ENCODE measurements around the gene SNX32. TPM values are rescaled to one million over a fixed set of nuclear protein-coding genes. Genes with fewer than 3 reads are reported as not detected.

The SNX32 gene
- total RNA-seq, 2 experiments from 2014 or later, result 0.33 to 0.61 TPM

- H3K4me1 ChIP-seq (ENCODE audit: insufficient read depth, low read length), result peaks cover 55% of the 10 kb centered on the region
- H3K4me3 ChIP-seq (ENCODE audit: low read length), result peak overlapping the region; percentile 93
These were observed 53.3 kb downstream of the SNX32 start for GRCh38 chr11:65886826-65887722.

DNA sequence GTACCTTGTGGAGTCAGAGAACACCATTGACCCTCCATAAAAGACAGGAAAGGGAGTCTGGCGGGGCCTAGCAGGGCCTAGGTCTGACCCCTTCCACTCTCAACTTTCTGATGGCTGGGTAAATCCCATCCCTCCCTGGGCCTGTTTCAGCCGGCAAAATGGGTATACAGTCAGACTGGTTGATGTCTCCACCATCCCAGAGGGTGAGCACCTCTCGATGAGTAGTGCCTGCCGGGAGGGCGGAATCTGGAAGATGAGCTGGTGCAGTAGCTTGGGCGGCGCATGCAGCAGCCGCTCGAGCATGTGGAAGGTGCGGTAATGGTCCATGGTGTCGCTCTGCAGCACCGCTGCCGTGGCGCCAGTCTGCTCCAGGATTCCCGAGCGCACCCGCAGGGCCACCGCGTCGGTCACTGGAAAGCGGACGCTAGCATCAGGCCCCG, 54.0 kb downstream of the SNX32 start:
- peaks cover 48% of the 10 kb centered on the region for H3K36me3 Mint-ChIP-seq (ENCODE audit: low read depth)
- ATAC-seq (ENCODE audit: poor library complexity), result no peak

More at GRCh38 chr11:65886826-65887722, 53.3 kb downstream of the SNX32 start:
- ChIA-PET CTCF (interaction anchor here (1.5 to 5.2 kb wide), 6 partner anchors 16 to 175 kb away, joined by 9 to 80 read pairs (median 16); partner anchors contain the start of genes C11orf68, CFL1, DRAP1 and KAT5), POLR2A (interaction anchor here (1.0 to 5.2 kb wide), 5 partner anchors 13 to 36 kb away, joined by 4 to 248 read pairs (median 80); partner anchors contain the start of genes C11orf68, CFL1, DRAP1 and FOSL1)
- peak overlapping the region; percentile 88 to 91 for H3K27ac ChIP-seq (ENCODE audit: low read depth in 1 of 2, low read length in 2 of 2)
- DNase-seq (peak in 1 of 14 experiments; percentile 38), ATAC-seq (ENCODE audit: poor library complexity) (no peak)
- intact Hi-C loops (cut with DNase I, micrococcal nuclease), result loop anchor here in 1 of 2 experiments (10.0 kb wide), 1 partner anchor 172 kb away; the partner anchor contains the start of gene KAT5
- TF ChIP-seq CTCF (IDR thresholded peaks at IDR 0.05), result no peak
- no peaks in the 10 kb centered on the region for H3K27me3 Mint-ChIP-seq
- peak overlapping the region; percentile 95 for H3K27ac Mint-ChIP-seq
- H3K9me3 ChIP-seq (ENCODE audit: control insufficient read depth in 1 of 2, insufficient read depth in 1 of 2, low read length in 2 of 2), result no peaks in the 10 kb centered on the region
- peaks cover 35% of the 10 kb centered on the region for H3K36me3 ChIP-seq (ENCODE audit: insufficient read depth, low read length)
- no peaks in the 10 kb centered on the region for H3K9me3 Mint-ChIP-seq
- peaks cover 53% of the 10 kb centered on the region for H3K36me3 Mint-ChIP-seq (ENCODE audit: low read depth)
- H3K4me1 Mint-ChIP-seq (ENCODE audit: low read depth), result peaks cover 51% of the 10 kb centered on the region
- H3K27me3 ChIP-seq (ENCODE audit: control insufficient read depth in 1 of 2, insufficient read depth in 2 of 2, low read length in 2 of 2), result no peaks in the 10 kb centered on the region
- H3K4me3 Mint-ChIP-seq, result peak overlapping the region; percentile 87

More for the DNA sequence above, 54.0 kb downstream of the SNX32 start:
- Histone ChIP-seq H3K9me3 (ENCODE audit: control insufficient read depth in 1 of 2, insufficient read depth in 1 of 2, low read length in 2 of 2) (no peaks in the 10 kb centered on the region), H3K36me3 (ENCODE audit: insufficient read depth, low read length) (peaks cover 29% of the 10 kb centered on the region), H3K27me3 (ENCODE audit: control insufficient read depth in 1 of 2, insufficient read depth in 2 of 2, low read length in 2 of 2) (no peaks in the 10 kb centered on the region), H3K4me1 (ENCODE audit: insufficient read depth, low read length) (peaks cover 62% of the 10 kb centered on the region), H3K4me3 (ENCODE audit: low read length) (peak overlapping the region; percentile 93), H3K27ac (ENCODE audit: low read depth in 1 of 2, low read length in 2 of 2) (peak overlapping the region; percentile 88 to 91)
- H3K4me1 Mint-ChIP-seq (ENCODE audit: low read depth), result peaks cover 58% of the 10 kb centered on the region
- H3K9me3 Mint-ChIP-seq, result no peaks in the 10 kb centered on the region
- TF ChIP-seq CTCF (IDR thresholded peaks at IDR 0.05), result no peak
- POLR2A ChIA-PET, result interaction anchor here (0.6 to 5.8 kb wide), 17 partner anchors 12 to 388 kb away, joined by 3 to 248 read pairs (median 17); partner anchors contain the start of genes AP5B1, C11orf68, CFL1 and DRAP1
- intact Hi-C loops (cut with DNase I, micrococcal nuclease), result loop anchor here (1.0 to 10.0 kb wide), 9 partner anchors 15 to 173 kb away; partner anchors contain the start of genes C11orf68 (in 2 of the 2), DRAP1 (in 2 of the 2), BANF1 (in 1 of the 2) and CFL1 (in 1 of the 2)
- H3K27me3 Mint-ChIP-seq, result no peaks in the 10 kb centered on the region
- no peak for DNase-seq
- peak overlapping the region; percentile 95 for H3K27ac Mint-ChIP-seq
- peak overlapping the region; percentile 87 for H3K4me3 Mint-ChIP-seq
- CTCF ChIA-PET, result interaction anchor here (0.5 to 5.2 kb wide), 27 partner anchors 7 to 346 kb away, joined by 3 to 80 read pairs (median 8); partner anchors contain the start of genes AP5B1, BANF1, C11orf68 and CFL1

All from CD4-positive, alpha-beta T cell (primary cell).